OCI-LY7 (cell line): ENCODE measurements around the gene NSMF.

Source experiments
- CTCF ChIP-seq: fragments of 200-600 bp; sonication (generic); conservative IDR thresholded peaks from 2 replicates; pipeline ENCODE4 v1.5.1; 2014; ENCODE audit warnings: mild to moderate bottlenecking, antibody characterized with exemption, low read length, moderate library complexity, mixed read lengths
- EZH2phosphoT487 ChIP-seq: fragments of 200-600 bp; sonication (generic); IDR thresholded peaks from 2 replicates; pipeline ENCODE4 v1.6.1; 2018; ENCODE audit warnings: low read depth, borderline replicate concordance, mild to moderate bottlenecking, mixed run types, antibody characterized with exemption, low read length, moderate library complexity, mixed read lengths

DNA sequence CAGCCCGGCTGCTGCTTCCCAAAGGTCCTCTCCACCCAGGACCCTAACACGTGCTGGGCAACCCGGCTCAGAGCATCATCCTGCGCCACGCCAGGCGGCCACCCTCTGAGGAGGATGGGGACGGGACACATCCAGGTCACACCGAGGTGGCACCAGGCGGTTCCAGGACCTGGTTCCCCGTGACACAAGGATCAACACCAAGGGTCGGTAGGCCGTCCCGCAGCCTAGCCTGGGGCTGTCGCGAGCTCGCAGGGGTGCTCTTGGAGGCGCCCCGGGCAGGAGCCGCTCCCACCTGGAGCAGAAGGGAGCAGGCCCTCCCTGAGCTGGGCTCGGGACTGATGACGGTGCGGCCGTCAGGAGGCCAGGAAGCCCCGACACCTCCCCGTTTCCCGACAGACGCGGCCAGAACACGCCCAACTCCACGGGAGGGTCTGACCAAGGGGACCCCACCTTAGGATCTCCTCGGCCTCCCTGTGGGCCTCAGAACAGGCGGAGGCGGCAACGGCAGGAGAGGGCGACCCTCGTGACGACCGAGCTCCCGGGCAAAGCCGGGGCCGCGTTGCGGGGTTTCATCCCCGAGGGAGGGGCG lies 42.5 kb downstream of the NSMF start:
- TF ChIP-seq CTCF = no peak
- no peak for TF ChIP-seq EZH2phosphoT487
